HepG2 (cell line): ENCODE results near the gene PLCZ1. TPM values are rescaled to one million over a fixed set of nuclear protein-coding genes. Genes with fewer than 3 reads are reported as not detected.

Experiments used
- ATAC-seq: fragments of 200-7000 bp; cut with Tn5 transposase; 3 replicates; pipeline ENCODE4 v1.9.1; 2020; ENCODE audit warnings: mild to moderate bottlenecking, moderate library complexity
- BruUV-seq: library from RNA; stranded (reverse); fragments of 400-500 nt; replicated peaks from 2 replicates; lab custom pipeline; 2021; lab: Mats Ljungman, UMichigan
- CTCF ChIA-PET: fragments of 300-600 bp; formaldehyde crosslinking; extraction: SDS; loops from one replicate; lab custom pipeline; 2021; ENCODE audit warnings: low total read pairs, inconsistent platforms, low intra/inter-chr PET ratio; lab: Yijun Ruan, JAX
- POLR2A ChIA-PET: fragments of 350-600 bp; sonication (Branson Sonifier 250); formaldehyde crosslinking; loops from one replicate; lab custom pipeline; 2020; ENCODE audit warnings: antibody characterized with exemption, inconsistent platforms; lab: Yijun Ruan, JAX
- DNase-seq: peaks from one replicate; pipeline ENCODE4 v3.0.0-alpha.2; 2015; ENCODE audit warnings: low spot score
- FAIRE-seq: peaks from 3 replicates; lab custom pipeline; 2011; peaks lifted over from hg19 to GRCh38; lab: Jason Lieb, UNC
- H2AFZ ChIP-seq: one replicate; pipeline ENCODE4 v1.6.1; 2011; ENCODE audit warnings: low read length, inconsistent platforms
- H3K27ac ChIP-seq: fragments of 300-600 bp; 3 replicates; pipeline ENCODE4 v1.8.0; 2011; ENCODE audit warnings: mixed run types, mild to moderate bottlenecking, mixed read lengths, low read length, inconsistent platforms; ENCODE audit not compliant: insufficient read depth; ENCODE audit errors: extremely low read length
- H3K27me3 ChIP-seq, 2 experiments: fragments of 200-600 bp in 1 of 2; 2 replicates in 1 of 2; 3 replicates in 1 of 2; pipeline versions ENCODE4 v1.6.0 to v1.8.0; 2011; ENCODE audit warnings: low read length in 2 of 2, mild to moderate bottlenecking in 2 of 2, moderate library complexity in 2 of 2, inconsistent platforms in 1 of 2; ENCODE audit not compliant: insufficient read depth in 2 of 2, control insufficient read depth in 1 of 2
- H3K36me3 ChIP-seq, 2 experiments: fragments of 200-600 bp in 1 of 2; replicated peaks in 1 of 2; 2 replicates in 1 of 2; 3 replicates in 1 of 2; pipeline versions ENCODE4 v1.5.1 to v1.8.0; 2011; ENCODE audit warnings: low read length in 2 of 2, inconsistent platforms in 1 of 2; ENCODE audit not compliant: insufficient read depth in 2 of 2, control insufficient read depth in 1 of 2
- H3K4me1 ChIP-seq: 2 replicates; pipeline ENCODE4 v1.5.1; 2012; ENCODE audit warnings: low read length, inconsistent platforms; ENCODE audit not compliant: insufficient read depth
- H3K4me2 ChIP-seq: 2 replicates; pipeline ENCODE4 v1.6.0; 2011; ENCODE audit warnings: low read depth, low read length, inconsistent platforms
- H3K4me3 ChIP-seq, 3 experiments: fragments of 200-600 bp in 1 of 3; sonication (generic), shearing (Covaris generic) in 1 of 3; replicated peaks in 1 of 3; 2 replicates each; pipeline ENCODE4 v1.5.1; 2011 to 2016; ENCODE audit warnings: low read length in 3 of 3, inconsistent platforms in 2 of 3, low read depth in 2 of 3, mild to moderate bottlenecking in 2 of 3, control low read depth in 1 of 3, mixed read lengths in 1 of 3; ENCODE audit not compliant: insufficient read depth in 1 of 3
- H3K79me2 ChIP-seq: one replicate; pipeline ENCODE4 v1.6.1; 2011; ENCODE audit warnings: low read length, inconsistent platforms; ENCODE audit not compliant: insufficient read depth
- H3K9ac ChIP-seq: 2 replicates; pipeline ENCODE4 v1.6.0; 2011; ENCODE audit warnings: mild to moderate bottlenecking, low read depth, low read length, inconsistent platforms; ENCODE audit not compliant: insufficient read depth
- H3K9me3 ChIP-seq: 2 replicates; pipeline ENCODE4 v1.5.1; 2012; ENCODE audit warnings: mild to moderate bottlenecking, low read length
- H4K20me1 ChIP-seq: 2 replicates; pipeline ENCODE4 v1.6.0; 2011; ENCODE audit warnings: inconsistent platforms, mild to moderate bottlenecking, low read length, moderate library complexity; ENCODE audit not compliant: insufficient read depth
- MAF1 ChIP-seq: sonication (generic); formaldehyde crosslinking; IDR thresholded peaks from 2 replicates; pipeline ENCODE4 v1.5.0; 2020; ENCODE audit warnings: missing genetic modification reagents, borderline replicate concordance
- PAWR ChIP-seq: sonication (generic); formaldehyde crosslinking; IDR thresholded peaks from 2 replicates; pipeline ENCODE4 v1.4.0; 2020; ENCODE audit warnings: missing genetic modification reagents, mild to moderate bottlenecking, borderline replicate concordance
- SOX6 ChIP-seq, 2 experiments: fragments of 450-650 bp in 1 of 2; sonication (generic) in 1 of 2; formaldehyde crosslinking in 1 of 2; IDR thresholded peaks; 2 replicates each; pipeline versions ENCODE4 v1.4.0 to v1.6.1; 2017 to 2020; ENCODE audit warnings: antibody characterized with exemption in 1 of 2, mild to moderate bottlenecking in 1 of 2, missing genetic modification reagents in 1 of 2
- ZBTB4 ChIP-seq: sonication (generic); formaldehyde crosslinking; IDR thresholded peaks from 2 replicates; pipeline ENCODE4 v1.4.0; 2020; ENCODE audit warnings: missing genetic modification reagents, mild to moderate bottlenecking, borderline replicate concordance
- ZFP62 ChIP-seq: sonication (generic); formaldehyde crosslinking; IDR thresholded peaks from 2 replicates; pipeline ENCODE4 v1.4.0; 2020; ENCODE audit warnings: missing genetic modification reagents
- ZNF770 ChIP-seq: sonication (generic); formaldehyde crosslinking; IDR thresholded peaks from 2 replicates; pipeline ENCODE4 v1.5.0; 2020; ENCODE audit warnings: mild to moderate bottlenecking, missing genetic modification reagents
- WGBS: methylation state at CpG from one replicate; pipeline ENCODE4 v1.1.6; 2017; ENCODE audit warnings: low lambda C conversion rate; 5-methylcytosine and 5-hydroxymethylcytosine counted together
- in situ Hi-C: cut with HindIII; loops from 2 replicates; pipeline ENCODE4 v1.10.0; 2017; ENCODE audit warnings: low pct_unique_long_range_greater_than_20kb; ENCODE audit not compliant: extremely low pct_ligation_motif_present
- intact Hi-C: fragments of 100-400 bp; cut with micrococcal nuclease; formaldehyde crosslinking; loops from one replicate; pipeline ENCODE4 v1.10.0; 2022; ENCODE audit not compliant: unreplicated experiment
- polyA plus RNA-seq, 8 experiments: library from polyadenylated mRNA; depleted of rRNA in 3 of 8; stranded (reverse) in 7 of 8; unstranded in 1 of 8; fragments of >200 nt; fragmentation: Illumina TruSeq in 4 of 8; extraction: Trizol in 4 of 8; gene quantifications; 2 replicates each; pipeline versions ENCODE4 v1.2.1 to v1.2.3, GENCODE V29; 2011 to 2016; ENCODE audit warnings: low read depth in 4 of 8, missing spikeins in 1 of 8, mixed read lengths in 1 of 8; ENCODE audit not compliant: insufficient read depth in 1 of 8
- total RNA-seq, 5 experiments: library from RNA; depleted of rRNA; stranded (reverse); fragments of >200 nt; fragmentation: Illumina TruSeq; extraction: Trizol; gene quantifications; 2 replicates each; pipeline ENCODE4 v1.2.3, GENCODE V29; 2016; ENCODE audit warnings: low read depth in 1 of 5

Gene PLCZ1
- total and polyA plus RNA-seq, 2 of the 13 experiments (the other 11 are each of a cell fraction or from before 2014, with no cell fraction given), result not detected

GRCh38 chr12:18700271-18700670 is 37.5 kb downstream of the PLCZ1 start:
- no peaks in the 10 kb centered on the region for H4K20me1 ChIP-seq
- H3K4me2 ChIP-seq, result no peak overlapping the region
- intact Hi-C loops, result no loop called here
- ChIA-PET CTCF (no interaction called here), POLR2A (no interaction called here)
- no peaks in the 10 kb centered on the region for H3K79me2 ChIP-seq
- no peaks in the 10 kb centered on the region for H3K9me3 ChIP-seq
- TF ChIP-seq SOX6 (IDR thresholded peaks at IDR 0.05), result no peak
- no peak for TF ChIP-seq SOX6 (CRISPR knock-in tag; IDR thresholded peaks at IDR 0.05)
- no peak for TF ChIP-seq MAF1
- TF ChIP-seq ZFP62 (CRISPR knock-in tag), result no peak
- no peak for TF ChIP-seq PAWR (CRISPR knock-in tag)
- no peak overlapping the region for H3K9ac ChIP-seq
- no peak overlapping the region for H3K27ac ChIP-seq
- H3K4me3 ChIP-seq, result no peak overlapping the region
- BruUV-seq, result no TSS peak
- no peak for FAIRE-seq
- no peak overlapping the region for H2AFZ ChIP-seq
- no peaks in the 10 kb centered on the region for H3K36me3 ChIP-seq
- ATAC-seq, result no peak
- H3K27me3 ChIP-seq, result no peaks in the 10 kb centered on the region
- DNase-seq, result no peak
- WGBS, result 79% methylated on average over 3 of the region's 3 CpGs
- in situ Hi-C loops, result no loop called here
- H3K4me1 ChIP-seq, result no peaks in the 10 kb centered on the region

- Histone ChIP-seq H2AFZ (no peak overlapping the region), H3K27ac (no peak overlapping the region), H3K36me3 (no peaks in the 10 kb centered on the region), H3K9ac (no peak overlapping the region), H3K9me3 (no peaks in the 10 kb centered on the region), H3K4me2 (no peak overlapping the region), H4K20me1 (no peaks in the 10 kb centered on the region), H3K27me3 (no peaks in the 10 kb centered on the region), H3K4me3 (no peak overlapping the region), H3K4me1 (no peaks in the 10 kb centered on the region), H3K79me2 (no peaks in the 10 kb centered on the region)
- no peak for FAIRE-seq
- no TSS peak for BruUV-seq
- no peak for ATAC-seq
- POLR2A ChIA-PET, result no interaction called here
- CTCF ChIA-PET, result no interaction called here
- intact Hi-C loops (no loop called here), in situ Hi-C loops (no loop called here)
- DNase-seq, result no peak
- no peak for TF ChIP-seq ZNF770 (CRISPR knock-in tag)
- no peak for TF ChIP-seq ZBTB4
These were observed 40.7 kb downstream of the PLCZ1 start for GRCh38 chr12:18696971-18697602.
